ENCODE measurements around the gene SCAF11. TPM values are rescaled to one million over a fixed set of nuclear protein-coding genes. Genes with fewer than 3 reads are reported as not detected.
"Not testable (repeated sequence)": the region's sequence is repeated elsewhere in the genome, so short reads cannot be mapped to it uniquely, and the experiment has no call there.

SCAF11 gene
- total and polyA plus RNA-seq, 2 experiments from 2014 or later, result 77.0 to 84.8 TPM

DNA sequence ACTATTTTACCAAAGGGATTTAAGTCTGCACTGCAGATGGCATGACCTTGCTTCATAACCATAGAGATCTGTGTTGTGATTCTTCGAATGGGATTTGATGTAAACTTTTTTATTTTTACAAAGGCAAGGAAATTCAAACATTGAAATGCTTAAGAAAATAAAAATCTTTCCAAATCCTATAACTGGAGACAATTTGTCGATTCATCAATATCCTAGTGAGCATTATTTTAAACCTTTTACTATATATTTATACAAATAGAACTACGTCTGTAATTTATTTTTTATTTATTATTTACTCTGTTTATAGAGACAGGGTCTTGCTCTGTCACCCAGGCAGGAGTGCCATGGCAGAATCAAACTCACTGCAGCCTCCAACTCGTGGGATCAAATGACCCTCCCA, 14.3 kb upstream of the SCAF11 start (continued):
- TF ChIP-seq, protein P1, sequence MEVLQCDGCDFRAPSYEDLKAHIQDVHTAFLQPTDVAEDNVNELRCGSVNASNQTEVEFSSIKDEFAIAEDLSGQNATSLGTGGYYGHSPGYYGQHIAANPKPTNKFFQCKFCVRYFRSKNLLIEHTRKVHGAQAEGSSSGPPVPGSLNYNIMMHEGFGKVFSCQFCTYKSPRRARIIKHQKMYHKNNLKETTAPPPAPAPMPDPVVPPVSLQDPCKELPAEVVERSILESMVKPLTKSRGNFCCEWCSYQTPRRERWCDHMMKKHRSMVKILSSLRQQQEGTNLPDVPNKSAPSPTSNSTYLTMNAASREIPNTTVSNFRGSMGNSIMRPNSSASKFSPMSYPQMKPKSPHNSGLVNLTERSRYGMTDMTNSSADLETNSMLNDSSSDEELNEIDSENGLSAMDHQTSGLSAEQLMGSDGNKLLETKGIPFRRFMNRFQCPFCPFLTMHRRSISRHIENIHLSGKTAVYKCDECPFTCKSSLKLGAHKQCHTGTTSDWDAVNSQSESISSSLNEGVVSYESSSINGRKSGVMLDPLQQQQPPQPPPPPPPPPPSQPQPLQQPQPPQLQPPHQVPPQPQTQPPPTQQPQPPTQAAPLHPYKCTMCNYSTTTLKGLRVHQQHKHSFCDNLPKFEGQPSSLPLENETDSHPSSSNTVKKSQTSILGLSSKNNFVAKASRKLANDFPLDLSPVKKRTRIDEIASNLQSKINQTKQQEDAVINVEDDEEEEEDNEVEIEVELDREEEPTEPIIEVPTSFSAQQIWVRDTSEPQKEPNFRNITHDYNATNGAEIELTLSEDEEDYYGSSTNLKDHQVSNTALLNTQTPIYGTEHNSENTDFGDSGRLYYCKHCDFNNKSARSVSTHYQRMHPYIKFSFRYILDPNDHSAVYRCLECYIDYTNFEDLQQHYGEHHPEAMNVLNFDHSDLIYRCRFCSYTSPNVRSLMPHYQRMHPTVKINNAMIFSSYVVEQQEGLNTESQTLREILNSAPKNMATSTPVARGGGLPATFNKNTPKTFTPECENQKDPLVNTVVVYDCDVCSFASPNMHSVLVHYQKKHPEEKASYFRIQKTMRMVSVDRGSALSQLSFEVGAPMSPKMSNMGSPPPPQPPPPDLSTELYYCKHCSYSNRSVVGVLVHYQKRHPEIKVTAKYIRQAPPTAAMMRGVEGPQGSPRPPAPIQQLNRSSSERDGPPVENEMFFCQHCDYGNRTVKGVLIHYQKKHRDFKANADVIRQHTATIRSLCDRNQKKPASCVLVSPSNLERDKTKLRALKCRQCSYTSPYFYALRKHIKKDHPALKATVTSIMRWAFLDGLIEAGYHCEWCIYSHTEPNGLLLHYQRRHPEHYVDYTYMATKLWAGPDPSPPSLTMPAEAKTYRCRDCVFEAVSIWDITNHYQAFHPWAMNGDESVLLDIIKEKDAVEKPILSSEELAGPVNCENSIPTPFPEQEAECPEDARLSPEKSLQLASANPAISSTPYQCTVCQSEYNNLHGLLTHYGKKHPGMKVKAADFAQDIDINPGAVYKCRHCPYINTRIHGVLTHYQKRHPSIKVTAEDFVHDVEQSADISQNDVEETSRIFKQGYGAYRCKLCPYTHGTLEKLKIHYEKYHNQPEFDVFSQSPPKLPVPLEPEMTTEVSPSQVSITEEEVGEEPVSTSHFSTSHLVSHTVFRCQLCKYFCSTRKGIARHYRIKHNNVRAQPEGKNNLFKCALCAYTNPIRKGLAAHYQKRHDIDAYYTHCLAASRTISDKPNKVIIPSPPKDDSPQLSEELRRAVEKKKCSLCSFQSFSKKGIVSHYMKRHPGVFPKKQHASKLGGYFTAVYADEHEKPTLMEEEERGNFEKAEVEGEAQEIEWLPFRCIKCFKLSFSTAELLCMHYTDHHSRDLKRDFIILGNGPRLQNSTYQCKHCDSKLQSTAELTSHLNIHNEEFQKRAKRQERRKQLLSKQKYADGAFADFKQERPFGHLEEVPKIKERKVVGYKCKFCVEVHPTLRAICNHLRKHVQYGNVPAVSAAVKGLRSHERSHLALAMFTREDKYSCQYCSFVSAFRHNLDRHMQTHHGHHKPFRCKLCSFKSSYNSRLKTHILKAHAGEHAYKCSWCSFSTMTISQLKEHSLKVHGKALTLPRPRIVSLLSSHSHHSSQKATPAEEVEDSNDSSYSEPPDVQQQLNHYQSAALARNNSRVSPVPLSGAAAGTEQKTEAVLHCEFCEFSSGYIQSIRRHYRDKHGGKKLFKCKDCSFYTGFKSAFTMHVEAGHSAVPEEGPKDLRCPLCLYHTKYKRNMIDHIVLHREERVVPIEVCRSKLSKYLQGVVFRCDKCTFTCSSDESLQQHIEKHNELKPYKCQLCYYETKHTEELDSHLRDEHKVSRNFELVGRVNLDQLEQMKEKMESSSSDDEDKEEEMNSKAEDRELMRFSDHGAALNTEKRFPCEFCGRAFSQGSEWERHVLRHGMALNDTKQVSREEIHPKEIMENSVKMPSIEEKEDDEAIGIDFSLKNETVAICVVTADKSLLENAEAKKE (CRISPR knock-in tag; IDR thresholded peaks at IDR 0.05), result no peak
- TF ChIP-seq, protein P2, sequence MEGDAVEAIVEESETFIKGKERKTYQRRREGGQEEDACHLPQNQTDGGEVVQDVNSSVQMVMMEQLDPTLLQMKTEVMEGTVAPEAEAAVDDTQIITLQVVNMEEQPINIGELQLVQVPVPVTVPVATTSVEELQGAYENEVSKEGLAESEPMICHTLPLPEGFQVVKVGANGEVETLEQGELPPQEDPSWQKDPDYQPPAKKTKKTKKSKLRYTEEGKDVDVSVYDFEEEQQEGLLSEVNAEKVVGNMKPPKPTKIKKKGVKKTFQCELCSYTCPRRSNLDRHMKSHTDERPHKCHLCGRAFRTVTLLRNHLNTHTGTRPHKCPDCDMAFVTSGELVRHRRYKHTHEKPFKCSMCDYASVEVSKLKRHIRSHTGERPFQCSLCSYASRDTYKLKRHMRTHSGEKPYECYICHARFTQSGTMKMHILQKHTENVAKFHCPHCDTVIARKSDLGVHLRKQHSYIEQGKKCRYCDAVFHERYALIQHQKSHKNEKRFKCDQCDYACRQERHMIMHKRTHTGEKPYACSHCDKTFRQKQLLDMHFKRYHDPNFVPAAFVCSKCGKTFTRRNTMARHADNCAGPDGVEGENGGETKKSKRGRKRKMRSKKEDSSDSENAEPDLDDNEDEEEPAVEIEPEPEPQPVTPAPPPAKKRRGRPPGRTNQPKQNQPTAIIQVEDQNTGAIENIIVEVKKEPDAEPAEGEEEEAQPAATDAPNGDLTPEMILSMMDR (conservative IDR thresholded peaks at IDR 0.05; ENCODE audit: low read depth in 2 of 2), result no peak
- TF ChIP-seq ZNF331 (CRISPR knock-in tag; IDR thresholded peaks at IDR 0.05; ENCODE audit: low read depth) (no peak), JUNB (IDR thresholded peaks at IDR 0.05; ENCODE audit: unreplicated experiment) (no peak)

DNA sequence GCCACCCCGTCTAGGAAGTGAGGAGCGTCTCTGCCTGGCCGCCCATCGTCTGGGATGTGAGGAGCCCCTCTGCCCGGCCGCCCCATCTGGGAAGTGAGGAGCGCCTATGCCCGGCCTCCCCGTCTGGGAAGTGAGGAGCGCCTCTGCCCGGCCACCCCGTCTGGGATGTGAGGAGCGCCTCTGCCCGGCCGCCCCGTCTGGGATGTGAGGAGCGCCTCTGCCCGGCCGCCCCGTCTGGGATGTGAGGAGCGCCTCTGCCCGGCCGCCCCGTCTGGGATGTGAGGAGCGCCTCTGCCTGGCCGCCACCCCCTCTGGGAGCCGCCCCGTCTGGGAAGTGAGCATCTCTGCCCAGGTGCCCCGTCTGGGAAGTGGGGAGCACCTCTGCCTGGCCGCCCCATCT, 9.7 kb upstream of the SCAF11 start:
- H3K27me3 ChIP-seq (ENCODE audit: insufficient read depth); H3K27ac Mint-ChIP-seq; H3K4me1 ChIP-seq (ENCODE audit: insufficient read depth); H3K27me3 Mint-ChIP-seq (ENCODE audit: insufficient read depth, low read depth, poor library complexity); H3K4me3 Mint-ChIP-seq; H4K20me1 ChIP-seq (replicated peaks; ENCODE audit: insufficient read depth); DNase-seq (ENCODE audit: low spot score); H2AFZ ChIP-seq; H3K4me1 Mint-ChIP-seq; H3K4me2 ChIP-seq; H3K27ac ChIP-seq (ENCODE audit: low read depth); H3F3A ChIP-seq (replicated peaks; ENCODE audit: low read depth); ATAC-seq; H3K4me3 ChIP-seq; H3K79me2 ChIP-seq (replicated peaks; ENCODE audit: insufficient read depth); H3K36me3 ChIP-seq (ENCODE audit: insufficient read depth): not testable (repeated sequence)
- Mint-ChIP-seq H3K9me3 (peaks cover 35% of the 10 kb centered on the region), H3K36me3 (ENCODE audit: low read depth) (peaks cover 23% of the 10 kb centered on the region; the same call in 2 of the 3 replicates)
- peaks cover 29% of the 10 kb centered on the region for H3K9me2 ChIP-seq (ENCODE audit: insufficient read depth)
